NT2/D1 (cell line): Measurements from ENCODE around the gene MRPL24.

Source experiments
- SUZ12 ChIP-seq: IDR thresholded peaks from 2 replicates; pipeline ENCODE4 v1.6.1; 2011; ENCODE audit not compliant: insufficient read length, insufficient read depth; ENCODE audit errors: extremely low read depth
- YY1 ChIP-seq: IDR thresholded peaks from 2 replicates; pipeline ENCODE4 v1.6.1; 2011; ENCODE audit not compliant: insufficient read length, insufficient read depth
- ZNF274 ChIP-seq: IDR thresholded peaks from 2 replicates; pipeline ENCODE4 v1.6.1; 2011; ENCODE audit warnings: mild to moderate bottlenecking, low read depth, low read length

GRCh38 chr1:156694690-156694962, 46.3 kb downstream of the MRPL24 start:
- no peak for TF ChIP-seq ZNF274
- no peak for TF ChIP-seq YY1
- no peak for TF ChIP-seq SUZ12
